ENCODE results near the gene KIRREL2. TPM values are rescaled to one million over a fixed set of nuclear protein-coding genes. Genes with fewer than 3 reads are reported as not detected.
"Not testable (repeated sequence)": the region's sequence is repeated elsewhere in the genome, so short reads cannot be mapped to it uniquely, and the experiment has no call there.

The KIRREL2 gene
- total RNA-seq, 2 experiments from 2014 or later = 1.0 to 1.1 TPM

DNA sequence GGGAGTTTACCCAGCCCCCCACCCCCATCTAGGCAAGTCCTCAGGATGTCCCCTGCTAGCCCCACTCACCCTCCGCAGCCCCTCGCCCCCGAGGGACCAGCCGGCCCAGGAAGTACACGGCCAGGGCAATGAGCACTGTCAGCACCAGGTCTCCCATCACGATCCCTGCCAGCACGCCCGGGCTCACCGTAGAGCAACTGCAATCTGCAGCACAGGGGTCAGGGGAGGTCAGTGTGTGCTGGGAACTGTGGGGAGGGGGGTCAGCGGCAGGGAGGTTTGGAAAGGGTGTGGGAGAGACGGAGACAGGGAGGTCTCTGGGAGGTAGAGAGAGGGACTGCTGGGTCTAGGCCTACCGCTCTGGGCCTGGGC, 50.6 kb downstream of the KIRREL2 start:
- H3K36me3 Mint-ChIP-seq (ENCODE audit: low read depth) = no peaks in the 10 kb centered on the region
- H3K4me3 Mint-ChIP-seq = no peak overlapping the region
- CTCF ChIA-PET = no interaction called here
- no peaks in the 10 kb centered on the region for H3K27me3 Mint-ChIP-seq (ENCODE audit: low read depth)
- no peaks in the 10 kb centered on the region for H3K9me3 Mint-ChIP-seq
- no peak overlapping the region for H3K27ac Mint-ChIP-seq
- intact Hi-C loops (cut with micrococcal nuclease) = no loop called here
- no peak for DNase-seq
- H3K4me1 Mint-ChIP-seq (ENCODE audit: low read depth) = peaks cover 52% of the 10 kb centered on the region

DNA sequence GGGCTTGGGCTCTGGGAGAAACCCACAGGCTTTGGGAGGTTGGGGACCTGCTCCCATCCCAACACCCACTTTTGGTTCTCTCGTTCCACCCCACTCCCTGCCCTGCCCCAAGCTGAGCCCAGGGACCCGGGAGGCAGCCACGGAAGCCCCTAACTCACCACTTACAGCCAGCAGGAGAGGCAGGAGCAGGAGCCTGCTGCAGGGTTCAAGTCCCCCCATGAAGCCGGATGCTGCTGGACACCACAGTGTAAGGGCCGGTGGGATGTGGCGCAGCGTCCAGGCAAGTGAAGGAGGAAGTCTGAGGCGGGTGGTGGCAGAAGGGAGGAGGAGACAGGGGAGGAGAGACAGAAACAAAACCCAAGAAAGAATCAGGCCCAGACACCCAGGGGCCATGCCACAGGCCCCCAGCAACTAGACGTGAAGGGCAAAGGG, 51.3 kb downstream of the KIRREL2 start, which contains the start of gene TYROBP:
Gene TYROBP (minus strand): TSS at position 286 of the 432 bp plus-strand sequence. CDS start 67 bp downstream, at position 219.
- peaks cover 45% of the 10 kb centered on the region for H3K4me1 Mint-ChIP-seq (ENCODE audit: low read depth)
- no peak within 1 kb of the TSS for H3K4me3 Mint-ChIP-seq
- intact Hi-C loops (cut with micrococcal nuclease) = no loop called here
- no peak within 1 kb of the TSS for H3K27ac Mint-ChIP-seq
- no peaks in the 10 kb centered on the region for H3K9me3 Mint-ChIP-seq
- no peak for DNase-seq
- no peaks in the 10 kb centered on the region for H3K27me3 Mint-ChIP-seq (ENCODE audit: low read depth)
- no peaks in the 10 kb centered on the region for H3K36me3 Mint-ChIP-seq (ENCODE audit: low read depth)
- CTCF ChIA-PET = no interaction called here

GRCh38 chr19:35908973-35909683, 52.4 kb downstream of the KIRREL2 start:
- H3K27ac Mint-ChIP-seq = peak overlapping the region; percentile 34
- no peak overlapping the region for H3K4me3 Mint-ChIP-seq
- no peaks in the 10 kb centered on the region for H3K36me3 Mint-ChIP-seq (ENCODE audit: low read depth)
- H3K9me3 Mint-ChIP-seq = no peaks in the 10 kb centered on the region
- no peaks in the 10 kb centered on the region for H3K27me3 Mint-ChIP-seq (ENCODE audit: low read depth)
- CTCF ChIA-PET = interaction anchor here (0.6 kb wide), 1 partner anchor 14 kb away, joined by 3 read pairs; no protein-coding TSS in a partner anchor
- peak; percentile 42 for DNase-seq
- peaks cover 39% of the 10 kb centered on the region for H3K4me1 Mint-ChIP-seq (ENCODE audit: low read depth)
- intact Hi-C loops (cut with micrococcal nuclease) = no loop called here

DNA sequence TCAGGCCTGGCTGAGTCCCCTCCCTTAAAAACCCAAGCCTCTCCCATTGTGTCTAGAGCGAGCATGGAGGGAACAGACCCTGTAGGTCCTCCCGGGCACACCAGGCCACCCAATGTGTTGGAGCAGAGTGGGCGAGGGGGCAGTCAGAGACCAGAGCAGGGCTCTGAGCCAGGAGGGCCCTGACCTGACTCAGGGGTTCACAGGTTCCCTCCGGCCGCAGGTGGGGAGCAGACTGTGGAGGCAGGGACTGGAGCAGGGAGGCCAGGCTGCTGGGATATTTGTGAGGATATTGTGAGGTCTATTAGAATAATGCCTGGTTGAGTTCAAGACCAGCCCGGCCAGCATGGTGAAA, 52.9 kb downstream of the KIRREL2 start:
- DNase-seq = no peak
- intact Hi-C loops (cut with micrococcal nuclease) = no loop called here
- CTCF ChIA-PET = no interaction called here
- H3K27ac Mint-ChIP-seq = no peak overlapping the region
- H3K9me3 Mint-ChIP-seq = no peaks in the 10 kb centered on the region
- no peaks in the 10 kb centered on the region for H3K36me3 Mint-ChIP-seq (ENCODE audit: low read depth)
- no peaks in the 10 kb centered on the region for H3K27me3 Mint-ChIP-seq (ENCODE audit: low read depth)
- H3K4me3 Mint-ChIP-seq = no peak overlapping the region
- H3K4me1 Mint-ChIP-seq (ENCODE audit: low read depth) = peaks cover 34% of the 10 kb centered on the region

- intact Hi-C loops (cut with micrococcal nuclease); H3K9me3 Mint-ChIP-seq; CTCF ChIA-PET; H3K4me3 Mint-ChIP-seq; DNase-seq; H3K27me3 Mint-ChIP-seq (ENCODE audit: low read depth); H3K27ac Mint-ChIP-seq; H3K36me3 Mint-ChIP-seq (ENCODE audit: low read depth): not testable (repeated sequence)
- H3K4me1 Mint-ChIP-seq (ENCODE audit: low read depth) = peaks cover 28% of the 10 kb centered on the region
Measured at GRCh38 chr19:35910355-35910754, 53.6 kb downstream of the KIRREL2 start.

GRCh38 chr19:35911173-35911572, 54.5 kb downstream of the KIRREL2 start:
- intact Hi-C loops (cut with micrococcal nuclease) = no loop called here
- H3K4me3 Mint-ChIP-seq = no peak overlapping the region
- H3K36me3 Mint-ChIP-seq (ENCODE audit: low read depth) = no peaks in the 10 kb centered on the region
- no peak for DNase-seq
- H3K9me3 Mint-ChIP-seq = no peaks in the 10 kb centered on the region
- no peak overlapping the region for H3K27ac Mint-ChIP-seq
- CTCF ChIA-PET = no interaction called here
- no peaks in the 10 kb centered on the region for H3K27me3 Mint-ChIP-seq (ENCODE audit: low read depth)
- H3K4me1 Mint-ChIP-seq (ENCODE audit: low read depth) = peaks cover 28% of the 10 kb centered on the region

DNA sequence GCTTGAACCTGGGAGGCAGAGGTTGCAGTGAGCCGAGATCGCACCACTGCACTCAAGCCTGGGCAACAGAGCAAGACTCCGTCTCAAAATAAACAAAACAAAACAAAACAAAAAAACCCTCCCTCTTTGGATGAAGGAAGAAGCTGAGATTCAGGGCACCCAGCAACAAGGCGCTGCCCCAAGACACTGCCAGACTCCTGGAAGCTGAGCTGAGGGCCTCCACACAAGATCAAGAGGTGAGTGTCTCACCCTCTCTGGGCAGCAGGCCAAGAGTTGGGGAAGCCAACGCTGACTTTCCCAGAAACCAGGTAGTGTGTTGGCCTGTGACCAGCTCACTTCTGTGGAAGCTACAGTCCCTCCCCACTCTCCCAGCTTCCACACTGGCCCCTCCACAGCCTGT, 55.1 kb downstream of the KIRREL2 start:
- Mint-ChIP-seq H3K27ac (no peak overlapping the region), H3K4me1 (ENCODE audit: low read depth) (peaks cover 28% of the 10 kb centered on the region), H3K36me3 (ENCODE audit: low read depth) (no peaks in the 10 kb centered on the region), H3K4me3 (no peak overlapping the region), H3K9me3 (no peaks in the 10 kb centered on the region), H3K27me3 (ENCODE audit: low read depth) (no peaks in the 10 kb centered on the region)
- CTCF ChIA-PET = interaction anchor here (0.7 to 1.4 kb wide), 4 partner anchors 9 to 175 kb away, joined by 3 to 4 read pairs (median 4); no protein-coding TSS in a partner anchor
- intact Hi-C loops (cut with micrococcal nuclease) = no loop called here
- DNase-seq = no peak

DNA sequence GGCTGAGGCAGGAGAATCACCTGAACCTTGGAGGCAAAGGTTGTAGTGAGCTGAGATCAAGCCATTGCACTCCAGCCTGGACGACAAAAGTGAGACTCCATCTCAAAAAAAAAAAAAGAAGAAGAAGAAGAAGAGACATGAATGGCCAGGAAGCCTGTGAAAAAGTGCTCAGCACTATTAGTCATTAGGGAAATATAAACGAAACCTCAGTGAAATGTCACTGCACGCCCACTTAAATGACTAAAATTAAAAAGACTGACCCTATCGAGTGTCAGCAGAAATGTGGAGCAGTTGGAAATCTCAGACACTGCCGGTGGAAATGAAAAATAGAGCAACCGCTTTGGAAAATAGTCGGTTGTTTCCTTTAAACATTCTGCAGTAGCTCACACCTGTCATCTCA, 56.9 kb downstream of the KIRREL2 start:
- intact Hi-C loops (cut with micrococcal nuclease) = no loop called here
- H3K9me3 Mint-ChIP-seq = no peaks in the 10 kb centered on the region
- H3K36me3 Mint-ChIP-seq (ENCODE audit: low read depth) = no peaks in the 10 kb centered on the region
- no peak for DNase-seq
- H3K4me1 Mint-ChIP-seq (ENCODE audit: low read depth) = peaks cover 23% of the 10 kb centered on the region
- no peak overlapping the region for H3K27ac Mint-ChIP-seq
- H3K27me3 Mint-ChIP-seq (ENCODE audit: low read depth) = no peaks in the 10 kb centered on the region
- H3K4me3 Mint-ChIP-seq = no peak overlapping the region
- CTCF ChIA-PET = no interaction called here

DNA sequence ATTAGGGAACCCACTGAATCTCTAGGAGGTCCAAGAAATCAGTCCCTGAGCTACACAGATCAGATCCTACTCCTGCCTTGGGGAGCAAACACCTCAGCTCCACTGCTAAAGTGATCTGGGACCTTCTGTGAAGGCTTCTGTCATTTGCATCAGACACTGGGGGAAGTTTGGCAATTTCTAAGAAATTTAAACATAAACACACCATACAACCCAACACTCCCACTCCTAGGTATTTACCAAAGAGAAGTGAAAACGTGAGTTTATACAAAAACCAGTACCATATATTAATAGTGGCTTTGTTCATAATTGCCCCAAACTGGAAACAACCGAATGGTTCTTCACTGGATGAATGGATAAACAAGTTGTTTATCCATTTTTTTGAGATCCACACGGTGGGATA, 58.7 kb downstream of the KIRREL2 start:
- Mint-ChIP-seq H3K27me3 (ENCODE audit: low read depth) (no peaks in the 10 kb centered on the region), H3K9me3 (no peaks in the 10 kb centered on the region), H3K27ac (no peak overlapping the region), H3K4me1 (ENCODE audit: low read depth) (peaks cover 12% of the 10 kb centered on the region), H3K36me3 (ENCODE audit: low read depth) (no peaks in the 10 kb centered on the region), H3K4me3 (no peak overlapping the region)
- no peak for DNase-seq
- intact Hi-C loops (cut with micrococcal nuclease) = no loop called here
- CTCF ChIA-PET = no interaction called here

Other genes starting within 250 kb of the KIRREL2 start
- gene HAUS5, start 244.2 kb upstream of the KIRREL2 start, total RNA-seq = 10 to 100 TPM; 40.4 to 42.5 TPM
- gene RBM42, start 227.9 kb upstream of the KIRREL2 start, total RNA-seq = 10 to 100 TPM; 64.2 to 66.2 TPM
- gene ETV2, start 215.2 kb upstream of the KIRREL2 start, total RNA-seq = under 1 TPM; 0.52 to 0.84 TPM
- 100 to 1,000 TPM; 499 to 512 TPM for gene COX6B1, start 208.6 kb upstream of the KIRREL2 start, total RNA-seq
- gene UPK1A, start 190.4 kb upstream of the KIRREL2 start, total RNA-seq = under 1 TPM in 1 of 2 experiments, not detected in 1; 0.21 TPM
- 100 to 1,000 TPM; 174 to 181 TPM for gene ZBTB32, start 152.4 kb upstream of the KIRREL2 start, total RNA-seq
- 10 to 100 TPM; 62.0 to 65.8 TPM for gene KMT2B, start 138.9 kb upstream of the KIRREL2 start, total RNA-seq
- gene IGFLR1, start 114.5 kb upstream of the KIRREL2 start, total RNA-seq = 10 to 100 TPM; 51.0 to 52.8 TPM
- 10 to 100 TPM; 41.8 to 44.2 TPM for gene U2AF1L4, start 111.5 kb upstream of the KIRREL2 start, total RNA-seq
- gene PSENEN, start 111.3 kb upstream of the KIRREL2 start, total RNA-seq = 10 to 100 TPM; 32.4 to 37.7 TPM
- 1 to 10 TPM; 5.7 to 9.7 TPM for gene LIN37, start 108.3 kb upstream of the KIRREL2 start, total RNA-seq
- gene HSPB6, start 99.9 kb upstream of the KIRREL2 start, total RNA-seq = under 1 TPM; 0.40 to 0.55 TPM
- gene PROSER3, start 98.7 kb upstream of the KIRREL2 start, total RNA-seq = 10 to 100 TPM; 45.3 to 47.4 TPM
- 10 to 100 TPM; 49.5 to 61.6 TPM for gene ARHGAP33, start 81.3 kb upstream of the KIRREL2 start, total RNA-seq
- not detected for gene PRODH2, start 44.1 kb upstream of the KIRREL2 start, total RNA-seq
- gene NPHS1, start 4.4 kb upstream of the KIRREL2 start, total RNA-seq = under 1 TPM in 1 of 2 experiments, not detected in 1; 0.05 TPM
- gene APLP1, start 11.7 kb downstream of the KIRREL2 start, total RNA-seq = 1 to 10 TPM in 1 of 2 experiments, under 1 TPM in 1; 0.79 to 1.2 TPM
- gene NFKBID, start 43.6 kb downstream of the KIRREL2 start, total RNA-seq = 10 to 100 TPM; 56.2 to 56.4 TPM
- gene HCST, start 45.6 kb downstream of the KIRREL2 start, total RNA-seq = 10 to 100 TPM; 11.7 to 14.5 TPM
- not detected for gene TYROBP, start 51.4 kb downstream of the KIRREL2 start, total RNA-seq
- gene LRFN3, start 79.5 kb downstream of the KIRREL2 start, total RNA-seq = 1 to 10 TPM; 4.0 TPM
- 10 to 100 TPM; 13.1 to 13.8 TPM for gene SDHAF1, start 138.3 kb downstream of the KIRREL2 start, total RNA-seq
- gene SYNE4, start 151.9 kb downstream of the KIRREL2 start, total RNA-seq = 1 to 10 TPM; 1.1 to 2.1 TPM
- 10 to 100 TPM; 36.9 to 37.8 TPM for gene ALKBH6, start 157.3 kb downstream of the KIRREL2 start, total RNA-seq
- gene CLIP3, start 176.0 kb downstream of the KIRREL2 start, total RNA-seq = under 1 TPM in 1 of 2 experiments, not detected in 1; 0.15 TPM
- gene THAP8, start 197.4 kb downstream of the KIRREL2 start, total RNA-seq = 1 to 10 TPM; 1.1 to 1.2 TPM
- gene WDR62, start 198.0 kb downstream of the KIRREL2 start, total RNA-seq = 10 to 100 TPM; 23.7 to 25.6 TPM